ENCODE results near the gene STK36. TPM values are rescaled to one million over a fixed set of nuclear protein-coding genes. Genes with fewer than 3 reads are reported as not detected.

The STK36 gene
- total RNA-seq, 1 donor from 2014 or later = 5.2 TPM

DNA sequence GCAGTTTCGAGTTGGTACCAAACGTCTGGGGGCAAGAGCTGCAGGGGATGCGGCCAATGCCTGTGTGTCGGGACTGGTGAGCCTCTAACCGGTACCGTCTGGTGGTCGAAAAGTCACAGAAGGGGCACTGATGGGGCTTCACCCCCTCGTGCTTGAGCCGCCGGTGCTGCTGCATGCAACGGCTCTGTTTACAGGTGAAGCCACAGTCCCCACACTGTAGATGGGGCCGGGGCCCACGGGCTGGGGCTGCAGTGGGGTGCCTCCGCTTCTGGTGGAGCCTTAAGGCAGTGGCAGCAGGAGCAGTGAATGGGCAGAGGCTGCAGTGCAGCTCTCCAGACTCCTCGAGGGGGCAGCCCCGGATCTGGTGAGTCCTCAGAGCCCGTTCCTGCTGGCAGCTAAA is 29.1 kb upstream of the STK36 start:
- peaks cover 69 to 84% (median 78%) of the 10 kb centered on the region in 3 donors for H3K36me3 ChIP-seq (ENCODE audit: control insufficient read depth in 3 of 3, insufficient read depth in 3 of 3, low read length in 3 of 3)
- no peaks in the 10 kb centered on the region for H3K27me3 ChIP-seq (ENCODE audit: control insufficient read depth in 3 of 3, insufficient read depth in 3 of 3, low read length in 3 of 3)
- no peak overlapping the region for H3K9ac ChIP-seq (ENCODE audit: low read depth in 1 of 3, low read length in 3 of 3)
- no peak overlapping the region for H3K4me3 ChIP-seq (ENCODE audit: low read length in 3 of 3)
- peaks cover 0 to 3% (median 0%) of the 10 kb centered on the region in 3 donors for H3K4me1 ChIP-seq (ENCODE audit: control insufficient read depth in 3 of 3, insufficient read depth in 3 of 3, low read length in 3 of 3)
- no peaks in the 10 kb centered on the region for H3K9me3 ChIP-seq (ENCODE audit: control insufficient read depth in 3 of 3, low read length in 3 of 3)
- H3K27ac ChIP-seq (ENCODE audit: low read depth, low read length) = no peak overlapping the region

GRCh38 chr2:218643751-218644310 is 28.1 kb upstream of the STK36 start:
- H3K9ac ChIP-seq (ENCODE audit: low read depth in 1 of 3, low read length in 3 of 3) = no peak overlapping the region
- no peaks in the 10 kb centered on the region for H3K27me3 ChIP-seq (ENCODE audit: control insufficient read depth in 3 of 3, insufficient read depth in 3 of 3, low read length in 3 of 3)
- no peak overlapping the region for H3K4me3 ChIP-seq (ENCODE audit: low read length in 3 of 3)
- H3K4me1 ChIP-seq (ENCODE audit: control insufficient read depth in 3 of 3, insufficient read depth in 3 of 3, low read length in 3 of 3) = peaks cover 0 to 7% (median 0%) of the 10 kb centered on the region in 3 donors
- H3K9me3 ChIP-seq (ENCODE audit: control insufficient read depth in 3 of 3, low read length in 3 of 3) = no peaks in the 10 kb centered on the region
- H3K36me3 ChIP-seq (ENCODE audit: control insufficient read depth in 3 of 3, insufficient read depth in 3 of 3, low read length in 3 of 3) = peaks cover 69 to 84% (median 77%) of the 10 kb centered on the region in 3 donors
- no peak overlapping the region for H3K27ac ChIP-seq (ENCODE audit: low read depth, low read length)

DNA sequence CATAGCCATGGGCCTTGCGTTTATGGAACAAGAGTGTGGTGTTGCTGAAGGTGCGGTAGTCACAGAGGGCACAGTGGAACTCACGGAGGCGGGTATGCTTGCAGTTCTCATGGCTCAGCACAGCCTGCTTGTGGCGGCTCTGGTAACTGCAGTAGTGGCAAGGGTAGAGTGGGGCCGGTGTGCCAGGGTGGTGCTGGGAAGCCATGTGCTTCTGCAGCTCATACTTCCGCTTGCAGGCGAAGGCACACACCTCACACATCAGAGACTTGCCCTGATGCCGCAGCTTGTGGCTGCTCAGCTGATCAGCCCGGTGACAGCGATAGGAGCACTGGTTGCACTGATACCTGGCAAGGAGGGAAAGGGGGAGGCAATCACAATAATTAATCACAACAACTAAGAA is 27.2 kb upstream of the STK36 start:
- H3K9ac ChIP-seq (ENCODE audit: low read depth in 1 of 3, low read length in 3 of 3) = no peak overlapping the region
- peaks cover 0 to 7% (median 0%) of the 10 kb centered on the region in 3 donors for H3K4me1 ChIP-seq (ENCODE audit: control insufficient read depth in 3 of 3, insufficient read depth in 3 of 3, low read length in 3 of 3)
- peaks cover 73 to 85% (median 79%) of the 10 kb centered on the region in 3 donors for H3K36me3 ChIP-seq (ENCODE audit: control insufficient read depth in 3 of 3, insufficient read depth in 3 of 3, low read length in 3 of 3)
- no peak overlapping the region for H3K27ac ChIP-seq (ENCODE audit: low read depth, low read length)
- H3K4me3 ChIP-seq (ENCODE audit: low read length in 3 of 3) = no peak overlapping the region
- no peaks in the 10 kb centered on the region for H3K9me3 ChIP-seq (ENCODE audit: control insufficient read depth in 3 of 3, low read length in 3 of 3)
- H3K27me3 ChIP-seq (ENCODE audit: control insufficient read depth in 3 of 3, insufficient read depth in 3 of 3, low read length in 3 of 3) = no peaks in the 10 kb centered on the region

GRCh38 chr2:218645126-218645525 is 26.8 kb upstream of the STK36 start:
- Histone ChIP-seq H3K27me3 (ENCODE audit: control insufficient read depth in 3 of 3, insufficient read depth in 3 of 3, low read length in 3 of 3) (no peaks in the 10 kb centered on the region), H3K9me3 (ENCODE audit: control insufficient read depth in 3 of 3, low read length in 3 of 3) (no peaks in the 10 kb centered on the region), H3K9ac (ENCODE audit: low read depth in 1 of 3, low read length in 3 of 3) (no peak overlapping the region), H3K4me3 (ENCODE audit: low read length in 3 of 3) (no peak overlapping the region), H3K36me3 (ENCODE audit: control insufficient read depth in 3 of 3, insufficient read depth in 3 of 3, low read length in 3 of 3) (peaks cover 74 to 88% (median 80%) of the 10 kb centered on the region in 3 donors), H3K27ac (ENCODE audit: low read depth, low read length) (no peak overlapping the region), H3K4me1 (ENCODE audit: control insufficient read depth in 3 of 3, insufficient read depth in 3 of 3, low read length in 3 of 3) (peaks cover 0 to 7% (median 0%) of the 10 kb centered on the region in 3 donors)

DNA sequence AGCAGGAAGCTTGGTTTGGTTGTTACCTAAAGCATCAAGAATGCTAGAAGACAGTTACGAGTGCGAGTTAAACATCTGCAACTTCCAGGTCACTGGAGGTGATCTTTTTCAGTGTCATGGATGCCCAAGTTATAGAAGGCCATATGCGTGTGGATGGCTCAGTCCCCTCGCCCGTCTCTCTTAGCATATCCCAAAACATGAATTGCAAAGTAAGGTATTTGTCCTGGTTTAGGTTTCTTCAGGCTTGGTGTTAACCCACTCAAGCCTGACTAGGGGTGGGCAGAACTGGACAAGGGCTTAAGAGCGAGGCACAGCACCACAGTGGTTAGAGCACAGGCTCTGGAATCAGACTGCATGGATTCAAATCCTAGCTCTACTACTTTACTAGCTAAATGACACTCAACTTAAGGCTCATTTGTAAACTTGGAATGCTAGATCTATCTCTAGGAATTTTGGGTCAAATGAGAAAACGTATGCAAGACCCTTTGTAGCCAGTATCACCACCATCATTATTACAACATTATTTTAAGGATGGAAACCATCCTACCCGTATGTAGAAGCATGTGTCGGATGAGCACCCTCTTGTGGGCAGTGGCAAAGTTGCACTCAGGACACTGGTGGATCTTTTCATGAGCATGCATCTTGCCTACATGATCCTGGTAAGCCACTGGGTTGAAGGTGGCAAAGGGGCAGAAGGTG is 23.6 kb upstream of the STK36 start:
- Histone ChIP-seq H3K4me3 (ENCODE audit: low read length in 3 of 3) (no peak overlapping the region), H3K27ac (ENCODE audit: low read depth, low read length) (no peak overlapping the region), H3K9ac (ENCODE audit: low read depth in 1 of 3, low read length in 3 of 3) (no peak overlapping the region), H3K27me3 (ENCODE audit: control insufficient read depth in 3 of 3, insufficient read depth in 3 of 3, low read length in 3 of 3) (no peaks in the 10 kb centered on the region), H3K36me3 (ENCODE audit: control insufficient read depth in 3 of 3, insufficient read depth in 3 of 3, low read length in 3 of 3) (peaks cover 68 to 86% (median 82%) of the 10 kb centered on the region in 3 donors), H3K9me3 (ENCODE audit: control insufficient read depth in 3 of 3, low read length in 3 of 3) (no peaks in the 10 kb centered on the region), H3K4me1 (ENCODE audit: control insufficient read depth in 3 of 3, insufficient read depth in 3 of 3, low read length in 3 of 3) (peaks cover 0 to 7% (median 0%) of the 10 kb centered on the region in 3 donors)

DNA sequence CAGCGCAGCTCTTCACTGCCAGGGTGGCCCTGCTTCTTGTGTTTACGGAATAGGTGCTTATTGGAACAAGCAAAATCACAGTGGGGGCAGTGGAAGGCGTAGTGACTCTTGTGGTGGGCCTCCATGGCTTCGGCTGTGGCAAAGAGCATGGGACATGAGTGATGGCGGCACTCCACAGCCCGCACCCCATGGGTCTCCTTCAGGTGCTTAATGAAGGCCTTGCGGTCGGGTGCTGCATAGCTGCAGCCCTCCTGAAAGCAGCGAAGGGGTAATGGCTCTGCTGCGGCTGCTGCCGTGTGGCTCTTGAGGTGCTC is 23.1 kb upstream of the STK36 start:
- no peak overlapping the region for H3K9ac ChIP-seq (ENCODE audit: low read depth in 1 of 3, low read length in 3 of 3)
- H3K27ac ChIP-seq (ENCODE audit: low read depth, low read length) = no peak overlapping the region
- H3K4me3 ChIP-seq (ENCODE audit: low read length in 3 of 3) = no peak overlapping the region
- peaks cover 0 to 7% (median 0%) of the 10 kb centered on the region in 3 donors for H3K4me1 ChIP-seq (ENCODE audit: control insufficient read depth in 3 of 3, insufficient read depth in 3 of 3, low read length in 3 of 3)
- H3K9me3 ChIP-seq (ENCODE audit: control insufficient read depth in 3 of 3, low read length in 3 of 3) = no peaks in the 10 kb centered on the region
- H3K36me3 ChIP-seq (ENCODE audit: control insufficient read depth in 3 of 3, insufficient read depth in 3 of 3, low read length in 3 of 3) = peaks cover 66 to 87% (median 78%) of the 10 kb centered on the region in 3 donors
- H3K27me3 ChIP-seq (ENCODE audit: control insufficient read depth in 3 of 3, insufficient read depth in 3 of 3, low read length in 3 of 3) = no peaks in the 10 kb centered on the region

- H3K9ac ChIP-seq (ENCODE audit: low read depth in 1 of 3, low read length in 3 of 3) = peak overlapping the region; percentile 60 to 93 (median 75)
- no peaks in the 10 kb centered on the region for H3K9me3 ChIP-seq (ENCODE audit: control insufficient read depth in 3 of 3, low read length in 3 of 3)
- peak overlapping the region; percentile 98 for H3K27ac ChIP-seq (ENCODE audit: low read depth, low read length)
- peaks cover 34 to 52% (median 41%) of the 10 kb centered on the region in 3 donors for H3K4me1 ChIP-seq (ENCODE audit: control insufficient read depth in 3 of 3, insufficient read depth in 3 of 3, low read length in 3 of 3)
- peaks cover 19 to 38% (median 35%) of the 10 kb centered on the region in 3 donors for H3K36me3 ChIP-seq (ENCODE audit: control insufficient read depth in 3 of 3, insufficient read depth in 3 of 3, low read length in 3 of 3)
- H3K27me3 ChIP-seq (ENCODE audit: control insufficient read depth in 3 of 3, insufficient read depth in 3 of 3, low read length in 3 of 3) = no peaks in the 10 kb centered on the region
- peak overlapping the region; percentile 44 to 73 (median 59) for H3K4me3 ChIP-seq (ENCODE audit: low read length in 3 of 3)
Measured at GRCh38 chr2:218655751-218656150, 16.1 kb upstream of the STK36 start.

DNA sequence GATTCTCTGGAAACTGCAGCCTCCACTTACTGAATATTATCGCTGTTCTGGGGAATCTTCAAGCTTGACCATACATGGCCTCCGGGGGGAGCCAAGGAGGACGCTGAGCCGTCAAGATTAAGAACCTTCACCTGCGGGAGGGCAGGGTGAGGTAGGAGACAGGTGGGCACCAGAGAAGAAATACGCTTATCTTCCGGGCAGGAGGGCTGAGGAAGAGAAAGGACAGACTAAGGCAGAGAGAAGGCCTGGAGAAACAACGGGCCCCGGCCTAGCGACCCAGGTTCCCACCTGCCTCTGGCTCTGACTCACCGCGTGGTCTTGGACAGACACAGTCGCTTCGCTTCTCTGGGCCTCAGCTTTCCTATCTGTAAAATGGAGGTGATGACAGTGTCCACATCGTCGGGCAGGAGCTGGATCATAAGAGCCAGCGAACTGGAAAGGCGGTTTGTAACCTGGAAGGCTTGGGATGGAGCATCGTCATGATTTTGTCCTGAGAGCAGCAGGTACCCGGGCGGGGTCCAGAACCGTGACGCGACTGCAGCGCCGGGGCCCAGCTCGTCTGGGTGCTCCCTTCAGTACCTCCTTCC is 13.1 kb upstream of the STK36 start:
- Histone ChIP-seq H3K4me3 (ENCODE audit: low read length in 3 of 3) (peak overlapping the region; percentile 90 to 93 (median 92)), H3K4me1 (ENCODE audit: control insufficient read depth in 3 of 3, insufficient read depth in 3 of 3, low read length in 3 of 3) (peaks cover 34 to 55% (median 41%) of the 10 kb centered on the region in 3 donors), H3K9ac (ENCODE audit: low read depth in 1 of 3, low read length in 3 of 3) (peak overlapping the region; percentile 78 to 92 (median 91)), H3K36me3 (ENCODE audit: control insufficient read depth in 3 of 3, insufficient read depth in 3 of 3, low read length in 3 of 3) (peaks cover 29 to 43% (median 41%) of the 10 kb centered on the region in 3 donors), H3K27ac (ENCODE audit: low read depth, low read length) (peak overlapping the region; percentile 81), H3K27me3 (ENCODE audit: control insufficient read depth in 3 of 3, insufficient read depth in 3 of 3, low read length in 3 of 3) (no peaks in the 10 kb centered on the region), H3K9me3 (ENCODE audit: control insufficient read depth in 3 of 3, low read length in 3 of 3) (no peaks in the 10 kb centered on the region)

GRCh38 chr2:218659258-218659987 is 12.5 kb upstream of the STK36 start, which contains the start of the genes BCS1L and ZNF142:
Gene BCS1L (plus strand): TSS chr2:218659683. CDS start chr2:218660988, 1,305 bp downstream.
Gene ZNF142 (minus strand): TSS chr2:218659623. CDS start chr2:218656429, 3,194 bp downstream.
- Histone ChIP-seq H3K4me3 (ENCODE audit: low read length in 3 of 3) (peak within 1 kb of the TSS; percentile 90 to 93 (median 92)), H3K4me1 (ENCODE audit: control insufficient read depth in 3 of 3, insufficient read depth in 3 of 3, low read length in 3 of 3) (peaks cover 31 to 55% (median 41%) of the 10 kb centered on the region in 3 donors), H3K9me3 (ENCODE audit: control insufficient read depth in 3 of 3, low read length in 3 of 3) (no peaks in the 10 kb centered on the region), H3K9ac (ENCODE audit: low read depth in 1 of 3, low read length in 3 of 3) (peak within 1 kb of the TSS; percentile 87 to 92 (median 91)), H3K27me3 (ENCODE audit: control insufficient read depth in 3 of 3, insufficient read depth in 3 of 3, low read length in 3 of 3) (no peaks in the 10 kb centered on the region), H3K27ac (ENCODE audit: low read depth, low read length) (peak within 1 kb of the TSS; percentile 81), H3K36me3 (ENCODE audit: control insufficient read depth in 3 of 3, insufficient read depth in 3 of 3, low read length in 3 of 3) (peaks cover 35 to 48% (median 41%) of the 10 kb centered on the region in 3 donors)
